Keratinocyte (primary cell): ENCODE measurements around the gene PIP4P1.

Experiments
- CTCF ChIP-seq, 3 experiments: IDR thresholded peaks in 1 of 3; conservative IDR thresholded peaks in 1 of 3; optimal IDR thresholded peaks in 1 of 3; 2 replicates in 2 of 3; 3 replicates in 1 of 3; pipeline versions ENCODE3 to v1.5.1; 2011; ENCODE audit warnings: low read length in 3 of 3, mild to moderate bottlenecking in 3 of 3, moderate library complexity in 2 of 3, control low read depth in 1 of 3, inconsistent platforms in 1 of 3; ENCODE audit not compliant: insufficient read depth in 2 of 3; ENCODE audit errors: extremely low read depth in 1 of 3
- EZH2 ChIP-seq: IDR thresholded peaks from one replicate; pipeline ENCODE4 v1.6.1; 2012; ENCODE audit warnings: inconsistent platforms, mild to moderate bottlenecking, low read length, moderate library complexity

- TF ChIP-seq CTCF (optimal IDR thresholded peaks at IDR 0.05 in 1 of 3, IDR thresholded peaks at IDR 0.05 in 1 of 3, conservative IDR thresholded peaks at IDR 0.05 in 1 of 3; ENCODE audit: extremely low read depth in 1 of 3, insufficient read depth in 2 of 3, low read length in 3 of 3) (no peak), EZH2 (no peak)
Measured at GRCh38 chr14:20421267-20421666, 40.0 kb downstream of the PIP4P1 start.
